Amniotic epithelial cell (primary cell): ENCODE data around the gene DUSP21.
"Not testable (repeated sequence)": the region's sequence is repeated elsewhere in the genome, so short reads cannot be mapped to it uniquely, and the experiment has no call there.

Source experiments
- DNase-seq: peaks from one replicate; pipeline ENCODE4 v3.0.0-alpha.2; 2010; ENCODE audit warnings: low read depth

DUSP21 gene

DNA sequence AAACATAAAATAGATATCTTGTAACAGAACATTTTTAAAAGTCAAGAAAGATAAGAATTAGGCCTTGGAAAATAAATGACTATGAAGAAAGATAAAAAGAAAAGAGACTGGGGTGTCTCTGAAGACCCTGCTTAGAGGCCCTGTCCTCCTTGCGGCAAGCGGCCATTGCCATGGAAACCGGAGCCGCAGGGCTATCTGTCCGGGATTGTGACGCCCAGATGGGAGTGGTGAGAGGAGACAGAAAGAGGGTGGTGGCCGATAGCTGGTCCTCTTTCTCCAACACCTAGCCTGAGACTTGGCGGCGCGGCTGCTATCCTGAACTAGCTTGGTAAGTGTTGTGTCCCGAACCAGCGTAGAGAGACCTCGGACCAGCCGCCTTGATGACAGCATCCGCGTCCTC lies at the start of gene DUSP21:
Gene DUSP21, plus strand, starts transcription at position 269 of the 400 bp plus-strand sequence. Its CDS starts 112 bp downstream, at position 381.
- DNase-seq: no peak

DNA sequence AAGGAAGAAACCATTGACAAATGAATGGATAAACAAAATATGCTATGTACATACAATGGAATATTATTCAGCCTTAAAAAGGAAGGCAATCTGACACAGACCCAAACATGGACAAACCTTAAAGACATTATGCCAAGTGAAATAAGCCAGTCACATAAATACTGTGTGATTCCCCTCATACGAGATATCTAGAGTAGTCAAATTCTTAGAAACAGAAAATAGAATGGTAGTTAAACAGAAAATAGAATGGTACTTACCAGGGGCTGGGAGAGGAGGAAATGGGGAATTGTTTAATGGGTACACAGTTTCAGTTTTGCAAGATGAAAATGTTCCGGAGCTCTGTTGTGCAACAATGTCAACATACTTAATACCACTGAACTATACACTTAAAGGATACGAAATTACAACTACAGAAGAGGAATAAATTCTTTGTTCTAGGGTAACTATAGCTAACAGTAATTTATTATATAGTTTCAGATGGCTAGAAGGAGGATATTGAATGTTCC lies 47.8 kb upstream of the DUSP21 start:
- peak; percentile 12 for DNase-seq

DNA sequence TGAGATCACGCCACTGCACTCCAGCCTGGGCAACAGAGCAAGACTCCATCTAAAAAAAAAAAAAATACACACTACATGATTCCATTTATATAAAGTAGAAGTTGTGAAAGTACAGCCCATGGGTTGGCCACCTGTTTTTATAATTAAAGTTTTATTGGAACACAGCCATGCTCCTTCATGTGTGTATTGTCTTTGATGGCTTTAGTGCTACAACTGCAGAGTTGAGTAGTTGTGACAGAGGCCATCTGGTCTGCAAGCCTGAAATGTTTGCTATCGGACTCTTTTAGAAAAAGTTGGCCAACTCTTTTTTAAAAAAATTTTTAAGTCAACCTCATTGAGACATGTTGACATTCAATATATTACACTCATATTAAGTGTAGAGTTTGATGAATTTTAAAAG lies 41.2 kb upstream of the DUSP21 start:
- DNase-seq: no peak

DNA sequence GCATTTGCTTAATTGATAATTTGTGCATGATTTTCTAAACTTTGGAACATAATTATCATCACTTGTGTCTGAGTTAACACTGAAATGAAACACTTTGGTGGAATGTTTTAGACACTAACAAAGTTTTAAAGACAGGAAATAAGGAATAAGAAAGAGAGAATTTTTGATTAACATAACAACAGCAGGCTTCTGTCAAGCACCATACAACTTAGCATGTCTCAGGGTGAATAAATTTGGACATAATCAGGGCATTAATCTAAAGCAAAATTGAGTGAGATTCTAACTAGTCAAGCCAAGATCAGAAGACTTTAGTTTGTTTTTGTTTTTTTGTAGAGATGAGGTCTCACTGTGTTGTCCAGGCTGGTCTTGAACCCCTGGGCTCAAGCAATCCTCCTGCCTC lies 28.1 kb upstream of the DUSP21 start:
- no peak for DNase-seq

DNA sequence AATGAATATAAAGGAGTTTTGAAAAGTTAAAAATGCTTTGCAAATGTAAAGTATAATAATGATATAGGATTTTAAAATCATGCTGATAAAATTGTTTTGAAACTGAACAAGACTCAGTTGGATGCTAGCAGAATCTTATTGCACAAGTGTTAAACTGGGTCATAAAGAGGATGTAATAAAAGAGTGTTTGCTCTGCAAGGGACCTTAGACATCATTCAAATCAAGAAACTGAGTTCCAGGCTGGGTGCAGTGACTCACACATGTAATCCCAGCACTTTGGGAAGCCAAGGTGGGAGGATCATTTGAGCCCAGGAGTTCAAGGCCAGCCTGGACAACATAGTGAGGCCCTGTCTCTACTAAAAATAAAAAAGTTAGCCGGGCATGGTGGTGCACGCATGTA lies 27.5 kb upstream of the DUSP21 start:
- no peak for DNase-seq

DNA sequence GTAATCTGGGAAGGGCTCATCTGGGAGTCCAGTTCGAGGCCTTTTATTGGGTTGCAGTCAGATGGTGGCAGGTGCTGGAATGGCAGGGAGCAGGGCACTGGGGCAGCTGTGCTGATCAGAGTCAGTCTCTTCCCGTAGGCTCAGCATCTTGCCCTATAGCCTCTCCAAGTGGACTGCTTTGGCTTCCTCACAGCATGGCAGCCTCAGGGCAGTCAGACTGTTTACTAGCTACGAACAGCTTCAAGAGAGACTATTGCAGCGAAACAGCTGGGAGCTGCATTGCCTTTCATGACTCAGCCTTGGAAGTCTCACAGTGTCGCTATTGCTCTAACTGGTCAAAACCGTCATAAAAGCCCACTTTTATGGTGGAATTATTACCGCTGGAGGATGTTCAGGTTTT lies 26.8 kb upstream of the DUSP21 start:
- no peak for DNase-seq

DNA sequence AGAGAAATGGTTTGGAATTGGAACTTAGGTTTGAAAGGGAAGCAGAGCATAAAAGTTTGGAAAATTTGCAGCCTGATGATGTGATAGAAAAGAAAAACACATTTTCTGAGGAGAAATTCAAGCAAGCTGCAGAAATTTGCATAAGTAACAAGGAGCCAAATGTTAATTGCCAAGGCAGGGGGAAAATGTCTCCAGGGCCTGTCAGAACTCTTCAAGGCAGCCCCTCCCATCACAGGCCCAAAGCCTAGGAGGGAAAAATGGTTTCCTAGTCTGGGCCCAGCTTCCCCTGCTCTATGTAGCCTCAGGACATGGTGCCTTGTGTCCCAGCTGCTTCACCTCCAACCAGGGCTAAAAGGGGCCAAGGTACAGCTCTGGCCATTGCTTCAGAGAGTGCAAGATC lies 21.2 kb upstream of the DUSP21 start:
- no peak for DNase-seq

DNA sequence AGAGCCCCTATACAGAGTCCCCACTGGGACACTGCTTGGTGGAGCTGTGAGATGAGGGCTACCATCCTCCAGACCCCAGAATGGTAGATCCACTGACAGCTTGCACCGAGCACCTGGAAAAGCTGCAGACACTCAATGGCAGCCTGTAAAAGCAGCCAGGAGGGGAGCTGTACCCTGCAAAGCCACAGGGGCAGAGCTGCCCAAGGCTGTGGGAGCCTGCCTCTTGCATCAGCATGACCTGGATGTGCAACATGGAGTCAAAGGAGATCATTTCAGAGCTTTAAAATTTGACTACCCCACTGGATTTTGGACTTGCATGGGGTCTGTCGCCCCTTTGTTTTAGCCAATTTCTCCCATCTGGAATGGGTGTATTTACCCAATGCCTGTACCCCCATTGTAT lies 20.6 kb upstream of the DUSP21 start:
- DNase-seq: not testable (repeated sequence)

DNA sequence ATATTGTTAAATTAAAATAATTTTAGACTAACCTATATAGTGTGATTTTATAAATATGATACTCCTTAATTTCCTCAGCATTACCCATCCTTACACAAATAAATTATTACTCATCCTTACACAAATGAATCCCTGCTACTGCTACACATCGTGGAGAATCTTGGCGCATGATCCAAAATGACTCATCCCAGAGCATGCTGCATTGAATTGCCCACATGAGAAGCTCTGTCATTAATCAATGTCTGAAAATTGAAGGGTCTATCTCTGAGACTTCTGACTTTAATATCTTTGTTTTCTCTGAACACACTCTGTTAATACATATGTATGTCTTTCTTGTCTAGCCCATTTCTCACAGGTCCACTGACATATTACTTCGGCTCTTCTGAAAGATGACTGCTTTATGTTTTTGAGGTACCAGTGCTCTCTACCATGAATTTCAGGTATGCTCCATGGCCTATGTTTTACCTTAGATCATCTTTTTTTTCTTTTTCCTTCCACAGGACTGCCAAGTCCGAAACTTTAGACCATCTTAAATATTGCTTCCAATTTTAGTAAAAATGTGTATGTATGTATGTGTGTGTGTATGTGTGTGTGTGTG lies 15.7 kb upstream of the DUSP21 start:
- DNase-seq: peak; percentile 83

DNA sequence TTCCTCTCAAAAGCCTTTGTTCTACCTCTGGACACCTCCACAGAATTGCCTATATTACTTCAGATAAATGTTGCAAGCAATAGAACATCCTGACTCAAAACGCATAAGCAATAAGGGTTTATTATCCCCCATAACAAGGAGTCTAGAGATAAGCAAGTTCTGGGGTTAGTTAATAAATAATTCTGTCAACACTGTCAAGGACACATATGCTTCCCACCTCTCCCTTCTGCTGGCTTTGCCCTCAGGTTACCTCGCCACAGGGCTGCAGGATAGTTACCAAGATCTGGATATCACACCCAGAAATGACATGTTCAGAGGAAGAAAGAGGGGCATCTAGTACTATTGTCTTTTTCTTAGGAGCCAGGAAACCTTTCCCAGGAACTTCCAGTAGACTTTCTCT lies 14.0 kb upstream of the DUSP21 start:
- DNase-seq: no peak

DNA sequence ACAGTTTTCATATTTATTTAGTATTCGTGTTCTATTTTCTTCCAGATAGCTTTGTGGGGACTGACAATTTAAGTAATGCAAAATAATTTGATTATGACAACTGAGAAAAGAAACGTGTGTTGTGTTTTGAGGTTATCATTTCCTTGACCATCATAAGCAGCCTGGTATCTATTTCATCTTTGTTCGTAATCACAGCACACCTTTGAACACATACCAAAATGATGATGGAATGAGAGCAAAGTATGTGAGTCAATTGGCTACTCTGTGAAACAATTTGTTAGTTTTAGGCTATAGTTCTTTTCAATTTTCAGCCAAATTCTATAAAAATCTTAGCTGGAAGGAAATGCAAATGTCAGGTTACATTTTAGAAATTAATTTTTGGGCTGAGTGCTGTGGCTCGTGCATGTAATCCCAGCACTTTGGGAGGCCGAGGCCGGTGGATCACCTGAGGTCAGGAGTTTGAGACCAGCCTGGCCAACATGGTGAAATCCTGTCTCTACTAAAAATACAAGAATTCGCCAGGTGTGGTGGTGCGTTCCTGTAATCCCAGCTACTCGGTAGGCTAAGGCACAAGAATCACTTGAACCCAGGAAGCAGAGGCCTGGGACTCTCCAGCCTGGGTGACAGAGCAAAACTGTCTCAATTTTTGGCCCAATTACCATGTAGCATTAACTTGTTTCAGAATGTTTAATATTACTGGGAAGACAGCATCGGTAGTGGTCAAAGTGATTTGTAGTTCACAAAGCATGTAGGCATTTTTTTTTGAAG lies 1.1 kb upstream of the DUSP21 start:
- no peak for DNase-seq

DNA sequence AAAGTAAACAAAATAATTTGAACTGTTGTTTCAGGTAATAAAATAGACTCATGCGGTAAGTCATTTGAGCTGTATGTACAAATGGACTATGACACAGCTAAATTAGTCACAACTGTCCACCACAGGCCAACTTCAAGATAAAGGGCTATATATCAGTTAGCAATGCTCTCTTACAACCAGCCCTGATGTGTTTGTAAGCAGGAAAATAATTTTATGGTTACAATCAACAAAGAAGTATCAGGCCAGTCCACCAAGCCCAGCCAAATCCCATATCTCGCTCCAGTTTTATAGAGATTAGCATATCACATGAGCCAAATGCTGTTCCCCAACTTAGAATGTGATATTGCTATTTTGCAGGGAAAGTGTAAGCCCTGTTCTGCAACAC lies 511 bp upstream of the DUSP21 start:
- no peak for DNase-seq

DNA sequence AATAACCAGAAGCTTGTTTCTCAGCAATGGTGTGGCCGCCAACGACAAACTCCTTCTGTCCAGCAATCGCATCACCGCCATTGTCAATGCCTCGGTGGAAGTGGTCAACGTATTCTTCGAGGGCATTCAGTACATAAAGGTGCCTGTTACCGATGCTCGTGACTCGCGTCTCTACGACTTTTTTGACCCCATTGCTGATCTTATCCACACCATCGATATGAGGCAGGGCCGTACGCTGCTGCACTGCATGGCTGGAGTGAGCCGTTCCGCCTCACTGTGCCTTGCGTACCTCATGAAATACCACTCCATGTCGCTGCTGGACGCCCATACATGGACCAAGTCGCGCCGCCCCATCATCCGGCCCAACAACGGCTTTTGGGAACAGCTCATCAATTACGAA lies 383 bp downstream of the DUSP21 start:
- no peak for DNase-seq

DNA sequence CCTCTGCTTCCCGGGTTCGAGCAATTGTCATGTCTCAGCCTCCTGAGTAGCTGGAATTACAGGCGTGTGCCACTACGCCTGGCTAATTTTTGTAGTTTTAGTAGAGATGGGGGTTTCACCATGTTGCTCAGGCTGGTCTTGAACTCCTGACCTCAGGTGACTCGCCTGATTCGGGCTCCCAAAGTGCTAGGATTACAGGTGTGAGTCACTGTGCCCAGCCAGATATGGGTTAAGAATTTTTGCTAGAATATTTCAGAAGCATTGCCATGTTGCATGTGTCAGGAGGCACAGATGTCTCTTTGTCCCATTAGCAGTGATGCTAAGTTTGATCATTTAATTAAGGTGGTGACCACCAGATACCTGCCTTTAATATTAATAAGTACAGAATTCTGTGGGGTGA lies 7.1 kb downstream of the DUSP21 start:
- DNase-seq: not testable (repeated sequence)

DNA sequence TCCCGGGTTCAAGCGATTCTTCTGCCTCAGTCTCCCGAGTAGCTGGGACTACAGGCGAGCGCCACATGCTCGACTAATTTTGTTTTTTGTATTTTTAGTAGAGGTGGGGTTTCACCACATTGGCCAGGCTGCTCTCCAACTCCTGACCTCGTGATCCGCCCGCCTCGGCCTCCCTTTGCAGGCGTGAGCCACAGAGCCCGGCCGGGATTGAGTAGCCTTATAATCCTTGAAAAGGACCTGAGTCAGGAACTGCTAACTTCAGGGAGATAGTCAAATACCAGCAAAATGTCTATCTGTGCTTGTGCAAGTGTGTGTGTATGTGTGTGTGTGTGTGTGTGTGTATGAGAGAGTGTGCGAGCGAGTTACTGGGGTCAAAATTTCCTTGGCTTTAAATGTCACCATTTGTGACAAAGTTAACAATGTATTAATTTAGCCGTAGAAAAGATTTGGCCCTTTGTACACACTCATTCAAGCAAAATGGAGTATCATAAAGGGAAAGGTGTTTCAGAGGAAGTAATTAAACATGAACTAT lies 27.4 kb downstream of the DUSP21 start:
- peak; percentile 36 for DNase-seq

DNA sequence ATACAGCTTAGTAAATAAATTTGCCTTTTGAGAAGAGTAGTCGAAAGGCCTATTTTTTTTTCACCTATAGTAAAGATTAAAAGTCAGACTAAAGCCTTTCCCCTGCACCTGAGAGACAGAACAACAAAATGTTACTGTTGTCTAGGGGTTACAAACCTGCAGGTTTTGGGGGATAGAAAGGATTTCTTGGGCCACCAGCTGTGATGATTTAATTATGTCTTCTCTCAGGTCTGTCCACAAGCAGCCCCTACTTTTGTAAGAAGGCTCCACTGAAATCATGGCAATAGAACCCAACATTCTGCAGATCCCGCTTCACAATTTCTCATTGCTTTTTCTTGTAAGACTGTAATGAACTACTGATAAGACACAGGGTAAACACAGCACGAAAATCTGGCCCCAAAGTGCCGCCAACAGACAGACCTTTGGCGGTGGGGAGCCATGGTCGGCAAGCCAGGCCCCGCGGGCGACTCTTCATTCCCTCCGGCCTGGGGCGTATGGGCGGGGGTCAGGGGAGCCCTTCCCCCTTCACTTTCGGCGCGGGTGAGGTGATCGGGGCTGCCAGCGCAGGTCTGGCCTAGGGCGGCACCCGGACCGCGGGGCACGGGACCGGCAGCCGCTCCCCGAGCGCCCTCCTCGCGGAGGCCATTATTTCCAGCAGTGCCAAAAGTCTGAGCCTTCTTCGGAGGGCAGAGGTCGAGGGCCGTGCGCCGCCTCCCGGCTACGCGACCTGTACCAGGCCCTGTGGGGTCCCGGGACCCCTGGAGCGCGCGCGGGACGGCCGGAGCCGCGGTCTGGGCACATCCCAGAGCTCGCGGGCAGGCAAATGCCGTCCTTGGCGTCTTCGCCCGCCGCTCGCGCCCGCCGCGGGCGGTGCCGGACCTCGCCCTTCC lies 28.4 kb downstream of the DUSP21 start:
- DNase-seq: peak; percentile 8

DNA sequence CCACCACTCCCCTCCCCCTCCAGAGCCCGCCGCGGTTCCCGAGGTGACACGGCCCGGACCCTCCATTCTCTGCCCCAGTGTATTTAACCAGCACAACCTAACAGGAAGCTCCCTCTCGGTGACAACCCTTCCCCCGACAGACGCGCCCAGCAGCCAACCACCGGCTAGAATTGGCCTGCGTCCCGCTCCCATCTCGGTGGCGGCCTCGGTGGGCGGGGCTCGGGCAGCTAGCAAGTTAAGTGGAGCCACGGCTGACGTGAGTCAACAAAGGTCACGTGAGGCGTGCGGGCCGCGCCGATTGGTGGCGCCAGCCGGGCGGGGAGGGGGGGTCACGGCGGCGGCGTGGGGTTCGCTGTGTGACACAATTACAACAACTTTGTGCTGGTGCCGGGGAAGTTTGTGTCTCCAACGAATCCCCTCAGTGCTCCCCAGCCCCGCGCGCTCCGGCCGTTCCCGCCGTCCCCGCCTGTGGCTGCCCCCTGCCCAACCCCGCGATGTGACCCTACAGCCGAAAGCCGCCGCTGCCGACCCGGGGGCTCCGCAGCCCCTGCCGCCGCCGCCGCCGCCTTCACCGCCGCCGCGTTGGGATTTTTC lies 29.1 kb downstream of the DUSP21 start, which contains the start of gene KDM6A:
Gene KDM6A, plus strand, starts transcription at position 368 of the 594 bp plus-strand sequence. CDS start 364 bp downstream, outside the sequence.
- peak; percentile 91 for DNase-seq

DNA sequence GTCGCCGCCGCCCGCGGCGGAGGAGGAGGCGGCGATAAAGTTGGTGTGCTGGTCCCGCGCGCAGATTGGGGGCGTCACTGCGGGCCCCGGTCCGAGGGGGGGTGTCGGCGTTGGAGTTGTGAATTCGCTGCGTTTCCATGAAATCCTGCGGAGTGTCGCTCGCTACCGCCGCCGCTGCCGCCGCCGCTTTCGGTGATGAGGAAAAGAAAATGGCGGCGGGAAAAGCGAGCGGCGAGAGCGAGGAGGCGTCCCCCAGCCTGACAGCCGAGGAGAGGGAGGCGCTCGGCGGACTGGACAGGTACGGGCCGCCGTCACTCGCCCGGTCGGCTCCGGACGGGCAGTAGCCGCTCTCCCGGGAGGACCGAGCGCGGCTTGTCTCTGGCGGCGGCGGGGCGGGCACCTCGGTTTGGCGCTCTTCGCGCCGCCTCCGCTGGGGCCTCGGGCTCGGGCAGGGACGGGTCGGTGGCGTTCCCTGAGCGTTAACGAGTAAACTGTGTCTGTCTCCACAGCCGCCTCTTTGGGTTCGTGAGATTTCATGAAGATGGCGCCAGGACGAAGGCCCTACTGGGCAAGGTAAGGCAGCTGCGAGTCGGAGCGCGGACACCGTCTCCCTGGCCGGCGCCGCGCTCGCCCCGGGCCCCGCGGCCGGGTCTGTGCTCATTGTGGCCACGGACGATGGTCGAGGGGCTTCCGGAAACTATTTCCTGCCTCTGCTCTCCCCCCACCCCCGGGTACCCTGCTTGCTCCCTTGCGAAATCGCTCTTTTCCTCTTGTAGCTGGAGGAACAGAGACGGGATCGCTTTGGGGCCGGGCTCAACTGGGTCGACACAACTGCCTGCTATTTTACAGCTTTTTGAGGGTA lies 29.8 kb downstream of the DUSP21 start:
- DNase-seq: peak; percentile 18

DNA sequence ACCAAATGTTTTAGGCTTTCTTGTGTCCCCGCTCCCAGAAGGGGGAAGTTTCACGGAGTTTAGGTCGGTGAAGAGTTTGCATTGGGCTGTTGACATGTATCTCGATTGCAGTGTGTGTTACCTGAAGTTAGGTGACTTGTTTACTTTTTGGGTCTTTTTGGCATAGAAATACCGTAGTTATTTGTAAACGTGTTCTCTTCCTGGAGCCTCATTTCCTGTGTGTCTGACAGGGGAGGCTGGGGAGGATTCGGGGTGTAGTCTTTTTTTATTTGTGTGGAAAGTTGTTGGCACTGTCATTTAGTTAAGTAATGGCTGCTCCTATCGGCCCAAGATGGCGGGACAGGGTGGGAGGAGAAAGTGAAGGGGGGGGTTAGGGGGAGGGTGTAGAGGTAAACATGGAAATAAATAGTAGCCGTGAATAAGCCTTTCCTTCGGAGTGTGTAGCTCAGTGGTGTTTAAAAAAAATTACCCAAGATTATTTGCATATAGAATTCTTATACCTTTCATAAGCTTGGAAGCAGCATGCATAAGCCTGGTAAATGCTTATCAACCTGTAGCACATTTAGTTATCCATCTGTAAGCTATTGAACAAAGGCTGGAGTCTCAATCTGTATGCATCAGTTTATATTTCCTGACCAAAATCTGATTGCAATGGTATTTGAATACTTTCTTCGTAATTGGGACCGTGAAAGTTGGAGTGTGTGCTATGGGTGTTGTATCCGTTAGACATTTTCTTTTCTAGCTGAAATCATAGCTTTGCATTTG lies 30.8 kb downstream of the DUSP21 start:
- DNase-seq: peak; percentile 27

DNA sequence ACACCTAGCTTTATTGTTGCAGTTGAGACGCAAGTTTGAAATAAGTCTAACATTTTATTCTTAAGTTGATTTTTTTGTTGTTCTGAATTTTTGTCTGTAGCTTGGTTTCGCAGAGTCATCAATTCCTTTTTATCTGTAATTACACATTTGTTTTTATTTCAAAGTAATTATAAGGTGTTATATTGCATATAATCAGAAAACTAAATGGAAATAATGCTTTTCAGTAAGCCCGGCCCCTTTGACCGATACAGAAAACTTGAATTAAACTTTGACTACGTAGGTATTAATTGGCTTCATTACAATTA lies 31.3 kb downstream of the DUSP21 start:
- DNase-seq: no peak
